Measurements from ENCODE around the gene HPSE2.
"Not testable (repeated sequence)": the region's sequence is repeated elsewhere in the genome, so short reads cannot be mapped to it uniquely, and the experiment has no call there.

The HPSE2 gene

DNA sequence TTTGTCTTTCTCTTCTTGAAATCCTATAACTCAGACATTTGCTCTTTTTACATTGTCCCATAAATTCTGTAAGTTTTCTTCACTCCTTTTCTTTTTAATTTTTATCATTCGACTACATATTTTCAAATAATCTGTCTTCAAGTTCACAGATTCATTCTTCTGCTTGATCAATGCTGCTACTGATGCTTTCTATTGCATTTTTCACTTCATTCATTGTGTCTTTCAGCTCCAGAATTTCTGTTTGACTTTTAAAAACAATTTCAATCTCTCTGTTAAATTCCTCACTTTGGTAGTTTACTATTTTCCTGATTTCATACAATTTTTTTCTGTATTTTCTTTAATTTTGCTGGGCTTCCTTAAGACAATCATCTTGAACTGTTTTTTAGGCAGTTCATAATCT is 230.4 kb downstream of the HPSE2 start:
- no peak overlapping the region for H3K4me3 ChIP-seq (ENCODE audit: low read depth, low read length)
- TF ChIP-seq, protein P1, sequence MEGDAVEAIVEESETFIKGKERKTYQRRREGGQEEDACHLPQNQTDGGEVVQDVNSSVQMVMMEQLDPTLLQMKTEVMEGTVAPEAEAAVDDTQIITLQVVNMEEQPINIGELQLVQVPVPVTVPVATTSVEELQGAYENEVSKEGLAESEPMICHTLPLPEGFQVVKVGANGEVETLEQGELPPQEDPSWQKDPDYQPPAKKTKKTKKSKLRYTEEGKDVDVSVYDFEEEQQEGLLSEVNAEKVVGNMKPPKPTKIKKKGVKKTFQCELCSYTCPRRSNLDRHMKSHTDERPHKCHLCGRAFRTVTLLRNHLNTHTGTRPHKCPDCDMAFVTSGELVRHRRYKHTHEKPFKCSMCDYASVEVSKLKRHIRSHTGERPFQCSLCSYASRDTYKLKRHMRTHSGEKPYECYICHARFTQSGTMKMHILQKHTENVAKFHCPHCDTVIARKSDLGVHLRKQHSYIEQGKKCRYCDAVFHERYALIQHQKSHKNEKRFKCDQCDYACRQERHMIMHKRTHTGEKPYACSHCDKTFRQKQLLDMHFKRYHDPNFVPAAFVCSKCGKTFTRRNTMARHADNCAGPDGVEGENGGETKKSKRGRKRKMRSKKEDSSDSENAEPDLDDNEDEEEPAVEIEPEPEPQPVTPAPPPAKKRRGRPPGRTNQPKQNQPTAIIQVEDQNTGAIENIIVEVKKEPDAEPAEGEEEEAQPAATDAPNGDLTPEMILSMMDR (IDR thresholded peaks at IDR 0.05; ENCODE audit: borderline replicate concordance, insufficient read depth, low read depth, low read length), result no peak

DNA sequence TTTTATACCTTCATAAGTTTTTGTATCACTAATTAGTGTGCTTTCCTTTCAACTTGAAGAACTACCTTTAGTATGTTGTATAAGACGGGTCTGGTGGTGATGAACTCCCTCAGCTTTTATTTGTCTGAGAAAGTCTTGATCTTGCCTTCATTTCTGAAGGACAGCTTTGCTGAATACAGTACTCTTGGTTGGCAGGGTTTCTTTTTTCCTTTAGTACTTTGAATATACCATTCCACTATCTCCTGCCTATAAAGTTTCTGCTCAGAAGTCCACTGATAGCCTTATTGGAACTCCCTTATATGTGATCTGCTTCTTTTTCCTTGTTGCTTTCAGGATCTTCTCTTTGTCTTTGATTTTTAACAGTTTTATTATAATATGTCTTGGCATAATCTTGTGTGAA is 230.9 kb downstream of the HPSE2 start:
- TF ChIP-seq, protein P1 (IDR thresholded peaks at IDR 0.05; ENCODE audit: borderline replicate concordance, insufficient read depth, low read depth, low read length), result no peak
- H3K4me3 ChIP-seq (ENCODE audit: low read depth, low read length), result no peak overlapping the region

DNA sequence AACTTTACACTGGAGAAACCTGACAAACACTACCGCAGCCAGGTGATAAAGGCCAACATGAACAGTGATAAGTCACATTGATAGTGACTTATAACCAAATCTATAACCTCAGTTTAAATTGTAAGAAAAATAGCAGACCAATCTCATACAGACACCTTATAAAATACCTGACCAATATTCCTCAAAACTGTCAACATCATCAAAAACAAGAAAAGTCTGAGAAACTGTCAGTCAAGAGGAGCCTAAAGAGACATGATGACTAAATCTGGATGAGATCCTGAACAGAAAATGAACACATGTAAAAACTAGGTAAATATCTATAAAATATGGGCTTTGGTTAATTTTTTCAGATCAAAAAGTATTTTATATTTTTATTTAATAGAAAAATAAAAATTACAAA is 233.3 kb downstream of the HPSE2 start:
- H3K4me3 ChIP-seq (ENCODE audit: low read depth, low read length), result no peak overlapping the region
- TF ChIP-seq, protein P1 (IDR thresholded peaks at IDR 0.05; ENCODE audit: borderline replicate concordance, insufficient read depth, low read depth, low read length), result no peak

DNA sequence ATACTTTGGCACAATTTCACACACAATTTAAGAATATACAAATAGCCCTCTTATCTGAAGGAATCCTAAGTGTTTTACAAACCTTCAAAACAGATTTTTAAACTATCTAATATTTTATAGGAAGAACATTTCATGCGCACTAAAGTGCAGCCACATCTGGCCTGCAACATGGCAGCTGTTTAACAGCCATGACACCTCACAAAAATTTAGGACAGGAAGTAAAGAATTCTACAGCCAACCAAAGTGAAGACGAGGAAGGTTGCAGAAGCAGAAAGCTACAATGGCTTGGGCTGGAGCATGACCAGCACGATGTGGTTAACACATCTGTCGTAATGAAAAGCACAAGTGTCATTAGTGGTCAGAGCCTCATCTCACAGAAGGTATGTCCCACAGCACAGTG is 238.1 kb downstream of the HPSE2 start:
- TF ChIP-seq, protein P1 (IDR thresholded peaks at IDR 0.05; ENCODE audit: borderline replicate concordance, insufficient read depth, low read depth, low read length), result no peak
- no peak overlapping the region for H3K4me3 ChIP-seq (ENCODE audit: low read depth, low read length)

DNA sequence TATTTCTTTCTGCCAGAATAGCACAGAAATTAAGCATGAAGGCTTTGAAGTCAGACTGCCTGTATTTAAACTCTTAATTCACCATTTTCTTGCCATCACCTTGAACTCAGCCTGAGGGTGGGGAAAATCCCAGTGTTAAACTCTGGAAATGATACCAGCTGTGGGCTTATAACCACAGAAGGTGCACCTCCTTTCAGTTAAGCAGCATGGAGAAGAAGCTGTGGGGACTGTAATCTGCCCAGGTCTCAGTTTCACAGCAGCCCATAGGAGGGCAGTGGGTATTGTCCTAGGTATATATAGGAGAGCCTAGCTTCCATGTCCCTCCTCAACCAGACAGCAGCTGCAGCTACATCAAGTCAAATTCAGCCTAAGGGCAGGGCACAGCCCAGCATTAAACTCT is 241.6 kb downstream of the HPSE2 start:
- TF ChIP-seq, protein P1 (IDR thresholded peaks at IDR 0.05; ENCODE audit: borderline replicate concordance, insufficient read depth, low read depth, low read length), result no peak
- no peak overlapping the region for H3K4me3 ChIP-seq (ENCODE audit: low read depth, low read length)

DNA sequence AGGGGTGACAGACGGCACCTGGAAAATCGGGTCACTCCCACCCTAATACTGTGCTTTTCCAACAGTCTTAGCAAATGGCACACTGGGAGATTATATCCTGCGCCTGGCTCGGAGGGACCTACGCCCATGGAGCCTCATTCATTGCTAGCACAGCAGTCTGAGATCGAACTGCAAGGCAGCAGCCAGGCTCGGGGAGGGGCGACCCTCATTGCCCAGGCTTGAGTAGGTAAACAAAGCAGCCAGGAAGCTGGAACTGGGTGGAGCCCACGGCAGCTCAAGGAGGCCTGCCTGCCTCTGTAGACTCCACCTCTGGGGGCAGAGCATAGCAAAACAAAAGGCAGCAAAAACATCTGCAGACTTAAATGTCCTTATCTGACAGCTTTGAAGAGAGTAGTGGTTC is 251.9 kb downstream of the HPSE2 start:
- not testable (repeated sequence) for H3K4me3 ChIP-seq (ENCODE audit: low read depth, low read length)

DNA sequence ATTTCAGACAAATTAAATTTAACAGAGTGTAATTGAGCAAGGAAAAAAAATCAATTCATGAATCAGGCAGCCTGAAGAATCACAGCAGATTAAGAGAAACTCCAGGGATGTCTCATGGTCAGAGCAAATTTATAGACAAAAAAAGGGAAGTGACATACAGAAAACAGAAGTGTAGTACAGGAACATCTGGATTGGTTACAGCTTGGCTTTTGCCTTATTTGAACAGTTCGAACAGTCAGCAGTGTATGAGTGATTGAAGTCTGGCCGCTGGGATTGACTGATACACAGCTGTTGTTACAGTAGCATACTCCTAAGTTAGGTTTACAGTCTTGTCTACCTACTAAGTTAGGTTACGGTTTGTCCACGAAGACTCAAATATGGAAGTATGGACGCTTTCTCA is 255.3 kb downstream of the HPSE2 start:
- no peak overlapping the region for H3K4me3 ChIP-seq (ENCODE audit: low read depth, low read length)
- TF ChIP-seq, protein P1 (IDR thresholded peaks at IDR 0.05; ENCODE audit: borderline replicate concordance, insufficient read depth, low read depth, low read length), result no peak

DNA sequence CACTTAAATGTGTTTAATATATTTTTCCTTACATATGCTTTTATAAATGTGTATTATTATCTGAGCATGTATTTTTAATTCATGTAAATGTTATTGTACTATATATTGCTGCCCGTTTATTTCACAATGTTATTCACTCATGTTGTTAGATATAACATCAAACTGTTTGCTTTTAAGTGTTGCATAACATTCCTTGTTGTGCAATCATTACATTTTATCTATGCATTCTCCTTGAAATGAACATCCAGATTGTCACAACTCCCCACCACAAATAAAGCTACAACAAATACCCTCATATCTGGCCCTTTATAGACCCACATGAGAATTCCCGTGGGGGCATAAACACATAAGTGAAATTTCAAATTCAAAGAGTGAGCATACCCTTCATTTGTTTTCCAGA is 264.2 kb downstream of the HPSE2 start:
- TF ChIP-seq, protein P1 (IDR thresholded peaks at IDR 0.05; ENCODE audit: borderline replicate concordance, insufficient read depth, low read depth, low read length), result no peak
- H3K4me3 ChIP-seq (ENCODE audit: low read depth, low read length), result no peak overlapping the region
